ENCODE data around the gene MYO9B. TPM values are rescaled to one million over a fixed set of nuclear protein-coding genes. Genes with fewer than 3 reads are reported as not detected.

The MYO9B gene
- total RNA-seq, 1 donor from 2014 or later = 123 TPM

- no peak overlapping the region for H2AFZ ChIP-seq (ENCODE audit: low read depth, low read length)
- H3K4me3 ChIP-seq (ENCODE audit: insufficient read depth, low read depth, low read length) = no peak overlapping the region
- H3K27ac Mint-ChIP-seq (ENCODE audit: unreplicated experiment) = no peak overlapping the region
- no peaks in the 10 kb centered on the region for H3K27me3 ChIP-seq (ENCODE audit: insufficient read depth, low read length)
- H3K9me3 ChIP-seq (ENCODE audit: insufficient read depth, low read depth, low read length) = no peaks in the 10 kb centered on the region
- no peaks in the 10 kb centered on the region for H3K9me3 Mint-ChIP-seq (ENCODE audit: unreplicated experiment)
- no peaks in the 10 kb centered on the region for H3K4me1 ChIP-seq (ENCODE audit: insufficient read depth, low read length)
- H3K27ac ChIP-seq (ENCODE audit: low read depth, low read length) = no peak overlapping the region
- no peak overlapping the region for H3K9ac ChIP-seq (ENCODE audit: low read length)
- H3K4me2 ChIP-seq (ENCODE audit: low read length) = no peak overlapping the region
- no peaks in the 10 kb centered on the region for H3K4me1 Mint-ChIP-seq (ENCODE audit: low read depth, unreplicated experiment)
- FAIRE-seq = no peak
- TF ChIP-seq EZH2 (IDR thresholded peaks at IDR 0.05; ENCODE audit: insufficient read depth, low read length) (no peak), CTCF (IDR thresholded peaks at IDR 0.05; ENCODE audit: insufficient read depth, low read depth, low read length) (no peak)
- peaks cover 49% of the 10 kb centered on the region for H3K36me3 Mint-ChIP-seq (ENCODE audit: low read depth, unreplicated experiment)
- no peak for DNase-seq (ENCODE audit: low read depth)
- H3K79me2 ChIP-seq (ENCODE audit: insufficient read depth, low read length) = no peaks in the 10 kb centered on the region
- H3K4me3 Mint-ChIP-seq (ENCODE audit: unreplicated experiment) = no peak overlapping the region
- H4K20me1 ChIP-seq (ENCODE audit: insufficient read depth, low read length) = peaks cover 5% of the 10 kb centered on the region
- H3K36me3 ChIP-seq (ENCODE audit: insufficient read depth, low read length) = peaks cover 73% of the 10 kb centered on the region
- no peaks in the 10 kb centered on the region for H3K27me3 Mint-ChIP-seq (ENCODE audit: low read depth, unreplicated experiment)
These were observed 90.1 kb downstream of the MYO9B start for GRCh38 chr19:17165715-17166114.

DNA sequence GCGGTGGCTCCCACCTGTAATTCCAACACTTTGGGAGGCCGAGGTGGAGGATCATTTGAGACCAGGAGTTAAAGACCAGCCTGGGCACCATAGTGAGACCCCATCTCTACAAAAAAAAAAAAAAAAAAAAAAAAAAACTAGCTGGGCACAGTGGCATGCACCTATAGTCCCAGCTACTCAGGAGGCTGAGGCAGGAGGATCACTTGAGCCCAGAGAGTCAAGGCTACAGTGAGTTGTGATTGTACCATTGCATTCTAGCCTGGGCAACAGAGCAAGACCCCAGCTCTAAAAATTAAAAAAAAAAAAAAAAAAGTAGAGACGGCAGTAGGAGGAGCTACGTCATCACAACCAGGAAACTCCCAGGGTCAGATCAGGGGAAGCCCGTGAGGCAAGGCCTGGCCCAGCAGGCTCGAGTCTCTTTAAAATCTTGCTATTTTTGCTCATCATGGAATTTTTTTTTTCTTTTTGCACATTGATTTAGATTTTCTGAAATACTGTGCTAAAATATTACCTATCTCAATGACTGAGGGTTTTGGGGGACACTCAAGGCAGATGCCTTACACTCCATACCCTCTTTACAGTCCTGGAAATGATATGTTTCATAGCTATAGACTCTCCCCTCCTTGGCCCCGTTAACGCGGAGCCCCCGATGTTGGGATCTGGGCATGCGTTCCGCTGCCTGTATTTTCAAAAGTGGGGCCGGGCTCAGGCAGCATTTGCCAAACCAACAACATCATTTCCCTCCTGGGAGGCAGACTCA is 95.1 kb downstream of the MYO9B start:
- TF ChIP-seq CTCF (IDR thresholded peaks at IDR 0.05; ENCODE audit: insufficient read depth, low read depth, low read length) (no peak), EZH2 (IDR thresholded peaks at IDR 0.05; ENCODE audit: insufficient read depth, low read length) (no peak)

DNA sequence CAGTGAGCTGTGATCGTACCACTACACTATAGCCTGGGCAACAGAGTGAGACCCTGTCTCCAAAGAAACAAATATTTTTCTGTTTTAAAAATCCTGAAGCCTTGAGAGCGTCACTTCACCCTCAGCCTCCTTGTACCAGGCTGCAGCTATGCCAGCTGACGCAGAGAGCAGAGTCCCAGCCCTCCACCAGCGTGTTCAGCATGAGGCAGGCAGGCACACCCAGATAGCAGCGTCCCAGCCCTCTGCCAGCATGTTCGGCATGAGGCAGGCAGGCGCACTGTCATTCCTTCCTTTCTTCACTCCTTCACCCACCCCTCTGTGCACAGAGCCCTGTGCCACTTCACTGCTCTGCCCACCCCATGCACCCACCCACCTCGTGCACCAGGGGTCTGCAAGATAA is 96.3 kb downstream of the MYO9B start:
- peaks cover 40% of the 10 kb centered on the region for H3K36me3 Mint-ChIP-seq (ENCODE audit: low read depth, unreplicated experiment)
- DNase-seq (ENCODE audit: low read depth) (no peak), FAIRE-seq (no peak)
- no peaks in the 10 kb centered on the region for H3K27me3 Mint-ChIP-seq (ENCODE audit: low read depth, unreplicated experiment)
- Histone ChIP-seq H3K9me3 (ENCODE audit: insufficient read depth, low read depth, low read length) (no peaks in the 10 kb centered on the region), H3K36me3 (ENCODE audit: insufficient read depth, low read length) (peaks cover 53% of the 10 kb centered on the region), H2AFZ (ENCODE audit: low read depth, low read length) (no peak overlapping the region), H3K9ac (ENCODE audit: low read length) (no peak overlapping the region), H3K27me3 (ENCODE audit: insufficient read depth, low read length) (no peaks in the 10 kb centered on the region), H3K79me2 (ENCODE audit: insufficient read depth, low read length) (no peaks in the 10 kb centered on the region), H3K27ac (ENCODE audit: low read depth, low read length) (no peak overlapping the region), H3K4me1 (ENCODE audit: insufficient read depth, low read length) (no peaks in the 10 kb centered on the region), H3K4me2 (ENCODE audit: low read length) (no peak overlapping the region), H4K20me1 (ENCODE audit: insufficient read depth, low read length) (peaks cover 5% of the 10 kb centered on the region), H3K4me3 (ENCODE audit: insufficient read depth, low read depth, low read length) (no peak overlapping the region)
- TF ChIP-seq CTCF (IDR thresholded peaks at IDR 0.05; ENCODE audit: insufficient read depth, low read depth, low read length) = no peak
- no peak for TF ChIP-seq EZH2 (IDR thresholded peaks at IDR 0.05; ENCODE audit: insufficient read depth, low read length)
- no peaks in the 10 kb centered on the region for H3K9me3 Mint-ChIP-seq (ENCODE audit: unreplicated experiment)
- H3K27ac Mint-ChIP-seq (ENCODE audit: unreplicated experiment) = no peak overlapping the region
- H3K4me3 Mint-ChIP-seq (ENCODE audit: unreplicated experiment) = no peak overlapping the region
- no peaks in the 10 kb centered on the region for H3K4me1 Mint-ChIP-seq (ENCODE audit: low read depth, unreplicated experiment)

More for the DNA sequence above, 95.1 kb downstream of the MYO9B start:
- H3K36me3 Mint-ChIP-seq (ENCODE audit: low read depth, unreplicated experiment) = peaks cover 42% of the 10 kb centered on the region
- no peaks in the 10 kb centered on the region for H3K4me1 Mint-ChIP-seq (ENCODE audit: low read depth, unreplicated experiment)
- peak overlapping the region; percentile 26 for H3K27ac Mint-ChIP-seq (ENCODE audit: unreplicated experiment)
- H3K27me3 Mint-ChIP-seq (ENCODE audit: low read depth, unreplicated experiment) = no peaks in the 10 kb centered on the region
- Histone ChIP-seq H3K4me3 (ENCODE audit: insufficient read depth, low read depth, low read length) (no peak overlapping the region), H3K27ac (ENCODE audit: low read depth, low read length) (no peak overlapping the region), H3K36me3 (ENCODE audit: insufficient read depth, low read length) (peaks cover 56% of the 10 kb centered on the region), H4K20me1 (ENCODE audit: insufficient read depth, low read length) (peaks cover 5% of the 10 kb centered on the region), H3K4me2 (ENCODE audit: low read length) (no peak overlapping the region), H3K9ac (ENCODE audit: low read length) (no peak overlapping the region), H2AFZ (ENCODE audit: low read depth, low read length) (no peak overlapping the region), H3K9me3 (ENCODE audit: insufficient read depth, low read depth, low read length) (no peaks in the 10 kb centered on the region), H3K4me1 (ENCODE audit: insufficient read depth, low read length) (no peaks in the 10 kb centered on the region), H3K79me2 (ENCODE audit: insufficient read depth, low read length) (no peaks in the 10 kb centered on the region), H3K27me3 (ENCODE audit: insufficient read depth, low read length) (no peaks in the 10 kb centered on the region)
- no peak for FAIRE-seq
- no peak overlapping the region for H3K4me3 Mint-ChIP-seq (ENCODE audit: unreplicated experiment)
- H3K9me3 Mint-ChIP-seq (ENCODE audit: unreplicated experiment) = no peaks in the 10 kb centered on the region
- no peak for DNase-seq (ENCODE audit: low read depth)
